ENCODE data around the gene MYB. TPM values are rescaled to one million over a fixed set of nuclear protein-coding genes. Genes with fewer than 3 reads are reported as not detected.
"Not testable (repeated sequence)": the region's sequence is repeated elsewhere in the genome, so short reads cannot be mapped to it uniquely, and the experiment has no call there.

Gene MYB
- total RNA-seq, 2 experiments from 2014 or later = 29.2 to 35.9 TPM

GRCh38 chr6:135233686-135234491, 52.8 kb downstream of the MYB start:
- ChIA-PET CTCF (interaction anchor here (1.0 kb wide), 1 partner anchor 77 kb away, joined by 3 read pairs; no protein-coding TSS in a partner anchor), POLR2A (interaction anchor here (0.6 kb wide), 1 partner anchor 189 kb away, joined by 3 read pairs; no protein-coding TSS in a partner anchor)

GRCh38 chr6:135234492-135234780, 53.3 kb downstream of the MYB start:
- Mint-ChIP-seq H3K27me3 (no peaks in the 10 kb centered on the region), H3K4me1 (peaks cover 18% of the 10 kb centered on the region), H3K4me3 (no peak overlapping the region), H3K27ac (no peak overlapping the region), H3K36me3 (ENCODE audit: low read depth) (no peaks in the 10 kb centered on the region), H3K9me3 (ENCODE audit: low read depth) (no peaks in the 10 kb centered on the region)
- ChIA-PET POLR2A (interaction anchor here (0.6 kb wide), 2 partner anchors 189 to 1097 kb away, joined by 3 read pairs; no protein-coding TSS in a partner anchor), CTCF (interaction anchor here (0.6 to 1.1 kb wide), 3 partner anchors 24 to 78 kb away, joined by 3 to 4 read pairs (median 3); no protein-coding TSS in a partner anchor)
- intact Hi-C loops (cut with DNase I, micrococcal nuclease) = no loop called here
- ATAC-seq (no peak), DNase-seq (no peak)

More at GRCh38 chr6:135233686-135234491, 52.8 kb downstream of the MYB start:
- H3K4me1 Mint-ChIP-seq = peaks cover 18% of the 10 kb centered on the region
- intact Hi-C loops (cut with DNase I, micrococcal nuclease) = no loop called here
- DNase-seq (no peak), ATAC-seq (peak; percentile 24)
- H3K9me3 Mint-ChIP-seq (ENCODE audit: low read depth) = no peaks in the 10 kb centered on the region
- no peak overlapping the region for H3K27ac Mint-ChIP-seq
- no peaks in the 10 kb centered on the region for H3K27me3 Mint-ChIP-seq
- H3K4me3 Mint-ChIP-seq = no peak overlapping the region
- no peaks in the 10 kb centered on the region for H3K36me3 Mint-ChIP-seq (ENCODE audit: low read depth)

GRCh38 chr6:135235716-135236115, 54.6 kb downstream of the MYB start:
- DNase-seq (no peak), ATAC-seq (no peak)
- no peaks in the 10 kb centered on the region for H3K36me3 Mint-ChIP-seq (ENCODE audit: low read depth)
- ChIA-PET CTCF (interaction anchor here (1.1 kb wide), 1 partner anchor 23 kb away, joined by 3 read pairs; no protein-coding TSS in a partner anchor), POLR2A (no interaction called here)
- H3K27ac Mint-ChIP-seq = no peak overlapping the region
- peaks cover 18% of the 10 kb centered on the region for H3K4me1 Mint-ChIP-seq
- H3K9me3 Mint-ChIP-seq (ENCODE audit: low read depth) = no peaks in the 10 kb centered on the region
- H3K27me3 Mint-ChIP-seq = no peaks in the 10 kb centered on the region
- intact Hi-C loops (cut with DNase I, micrococcal nuclease) = no loop called here
- no peak overlapping the region for H3K4me3 Mint-ChIP-seq

- POLR2A ChIA-PET = no interaction called here
- CTCF ChIA-PET = interaction anchor here (0.6 kb wide), 2 partner anchors 256 to 1079 kb away, joined by 3 read pairs; no protein-coding TSS in a partner anchor
- peaks cover 15% of the 10 kb centered on the region for H3K4me1 Mint-ChIP-seq
- H3K4me3 Mint-ChIP-seq = no peak overlapping the region
- H3K27me3 Mint-ChIP-seq = no peaks in the 10 kb centered on the region
- ATAC-seq (no peak), DNase-seq (no peak)
- intact Hi-C loops (cut with DNase I, micrococcal nuclease) = no loop called here
- no peaks in the 10 kb centered on the region for H3K36me3 Mint-ChIP-seq (ENCODE audit: low read depth)
- H3K9me3 Mint-ChIP-seq (ENCODE audit: low read depth) = no peaks in the 10 kb centered on the region
- H3K27ac Mint-ChIP-seq = no peak overlapping the region
Measured at GRCh38 chr6:135236319-135236718, 55.2 kb downstream of the MYB start.

GRCh38 chr6:135236732-135237131, 55.6 kb downstream of the MYB start:
- ATAC-seq (peak; percentile 36), DNase-seq (peak; percentile 12)
- Mint-ChIP-seq H3K4me1 (peaks cover 11% of the 10 kb centered on the region), H3K36me3 (ENCODE audit: low read depth) (no peaks in the 10 kb centered on the region), H3K27me3 (no peaks in the 10 kb centered on the region), H3K27ac (no peak overlapping the region), H3K9me3 (ENCODE audit: low read depth) (no peaks in the 10 kb centered on the region), H3K4me3 (no peak overlapping the region)
- ChIA-PET POLR2A (no interaction called here), CTCF (interaction anchor here (0.6 to 1.1 kb wide), 4 partner anchors 257 to 1080 kb away, joined by 3 read pairs; no protein-coding TSS in a partner anchor)
- intact Hi-C loops (cut with DNase I, micrococcal nuclease) = no loop called here

GRCh38 chr6:135240711-135241110, 59.6 kb downstream of the MYB start:
- Mint-ChIP-seq H3K36me3 (ENCODE audit: low read depth) (no peaks in the 10 kb centered on the region), H3K9me3 (ENCODE audit: low read depth) (no peaks in the 10 kb centered on the region), H3K4me3 (no peak overlapping the region), H3K4me1 (peaks cover 5% of the 10 kb centered on the region), H3K27me3 (no peaks in the 10 kb centered on the region), H3K27ac (no peak overlapping the region)
- ATAC-seq (no peak), DNase-seq (no peak)
- CTCF ChIA-PET = interaction anchor here (1.4 kb wide), 1 partner anchor 17 kb away, joined by 3 read pairs; no protein-coding TSS in a partner anchor
- POLR2A ChIA-PET = no interaction called here
- intact Hi-C loops (cut with DNase I, micrococcal nuclease) = no loop called here

- DNase-seq (no peak), ATAC-seq (no peak)
- Mint-ChIP-seq H3K27me3 (no peaks in the 10 kb centered on the region), H3K27ac (no peak overlapping the region), H3K4me3 (no peak overlapping the region), H3K36me3 (ENCODE audit: low read depth) (no peaks in the 10 kb centered on the region), H3K9me3 (ENCODE audit: low read depth) (no peaks in the 10 kb centered on the region), H3K4me1 (no peaks in the 10 kb centered on the region)
- ChIA-PET POLR2A (no interaction called here), CTCF (no interaction called here)
- intact Hi-C loops (cut with DNase I, micrococcal nuclease) = no loop called here
Measured at GRCh38 chr6:135243871-135244796, 63.0 kb downstream of the MYB start.

GRCh38 chr6:135244805-135245204, 63.7 kb downstream of the MYB start:
- intact Hi-C loops (cut with DNase I, micrococcal nuclease) = no loop called here
- ChIA-PET POLR2A (no interaction called here), CTCF (interaction anchor here (0.8 kb wide), 1 partner anchor 209 kb away, joined by 3 read pairs; no protein-coding TSS in a partner anchor)
- Mint-ChIP-seq H3K27me3 (no peaks in the 10 kb centered on the region), H3K4me1 (peaks cover under 1% of the 10 kb centered on the region), H3K27ac (no peak overlapping the region), H3K4me3 (no peak overlapping the region), H3K9me3 (ENCODE audit: low read depth) (no peaks in the 10 kb centered on the region), H3K36me3 (ENCODE audit: low read depth) (no peaks in the 10 kb centered on the region)
- ATAC-seq = no peak
- no peak for DNase-seq

- intact Hi-C loops (cut with DNase I, micrococcal nuclease); H3K27me3 Mint-ChIP-seq; H3K4me3 Mint-ChIP-seq; POLR2A ChIA-PET; DNase-seq; ATAC-seq; H3K36me3 Mint-ChIP-seq (ENCODE audit: low read depth); H3K4me1 Mint-ChIP-seq; H3K9me3 Mint-ChIP-seq (ENCODE audit: low read depth); H3K27ac Mint-ChIP-seq: not testable (repeated sequence)
- CTCF ChIA-PET = interaction anchor here (0.6 kb wide), 1 partner anchor 105 kb away, joined by 4 read pairs; no protein-coding TSS in a partner anchor
Measured at GRCh38 chr6:135246412-135247012, 65.4 kb downstream of the MYB start.

- H3K4me3 Mint-ChIP-seq = no peak overlapping the region
- no peaks in the 10 kb centered on the region for H3K27me3 Mint-ChIP-seq
- intact Hi-C loops (cut with DNase I, micrococcal nuclease) = no loop called here
- DNase-seq (no peak), ATAC-seq (no peak)
- ChIA-PET CTCF (no interaction called here), POLR2A (no interaction called here)
- H3K27ac Mint-ChIP-seq = no peak overlapping the region
- H3K9me3 Mint-ChIP-seq (ENCODE audit: low read depth) = no peaks in the 10 kb centered on the region
- H3K36me3 Mint-ChIP-seq (ENCODE audit: low read depth) = no peaks in the 10 kb centered on the region
- peaks cover 3% of the 10 kb centered on the region for H3K4me1 Mint-ChIP-seq
Measured at GRCh38 chr6:135250234-135250633, 69.1 kb downstream of the MYB start.

- Mint-ChIP-seq H3K27ac (no peak overlapping the region), H3K4me3 (no peak overlapping the region), H3K9me3 (ENCODE audit: low read depth) (no peaks in the 10 kb centered on the region), H3K4me1 (peaks cover 3% of the 10 kb centered on the region), H3K27me3 (no peaks in the 10 kb centered on the region), H3K36me3 (ENCODE audit: low read depth) (no peaks in the 10 kb centered on the region)
- ChIA-PET POLR2A (no interaction called here), CTCF (interaction anchor here (0.9 kb wide), 1 partner anchor 229 kb away, joined by 3 read pairs; no protein-coding TSS in a partner anchor)
- intact Hi-C loops (cut with DNase I, micrococcal nuclease) = no loop called here
- ATAC-seq = no peak
- DNase-seq = no peak
Measured at GRCh38 chr6:135250751-135251497, 69.8 kb downstream of the MYB start.
